Peyer's patch (tissue), 4 donors: ENCODE results near the gene GLIS1.

Source experiments
- POLR2A ChIP-seq, 2 donors: fragments of 450-650 bp; IDR thresholded peaks; one replicate each; pipeline ENCODE4 v1.5.1; 2017; ENCODE audit warnings: antibody characterized with exemption in 2 of 2, mild to moderate bottlenecking in 2 of 2, moderate library complexity in 2 of 2
- TF ChIP-seq, protein P1 (sequence below), 6 experiments: fragments of 450-650 bp in 4 of 6; fragments of 200-600 bp in 2 of 6; sonication (generic) in 1 of 6; IDR thresholded peaks; one replicate each; pipeline ENCODE4 v1.5.1; 2017 to 2019; ENCODE audit warnings: antibody characterized with exemption in 6 of 6, mild to moderate bottlenecking in 3 of 6, moderate library complexity in 1 of 6

DNA sequence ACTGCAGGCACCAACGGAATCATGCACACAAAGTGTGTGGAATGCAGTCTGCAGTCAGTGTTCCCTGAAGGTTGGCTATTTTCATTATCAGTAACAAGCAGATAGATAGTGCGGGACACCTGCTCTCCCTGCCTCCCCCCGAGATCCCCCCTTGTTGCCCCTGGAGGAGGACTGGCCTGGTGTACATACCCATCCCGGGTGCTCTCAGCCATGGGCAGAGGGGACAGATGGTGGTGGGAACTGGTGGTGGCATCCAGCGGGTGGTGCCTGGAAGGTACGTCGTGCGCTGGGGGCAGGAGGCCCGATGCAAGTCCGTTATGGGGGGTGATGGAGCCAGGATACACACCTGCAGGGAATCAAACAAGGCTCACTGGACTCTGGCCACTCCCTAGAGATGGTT lies 224.5 kb downstream of the GLIS1 start:
- no peak for TF ChIP-seq POLR2A (IDR thresholded peaks at IDR 0.05)
- TF ChIP-seq, protein P1, sequence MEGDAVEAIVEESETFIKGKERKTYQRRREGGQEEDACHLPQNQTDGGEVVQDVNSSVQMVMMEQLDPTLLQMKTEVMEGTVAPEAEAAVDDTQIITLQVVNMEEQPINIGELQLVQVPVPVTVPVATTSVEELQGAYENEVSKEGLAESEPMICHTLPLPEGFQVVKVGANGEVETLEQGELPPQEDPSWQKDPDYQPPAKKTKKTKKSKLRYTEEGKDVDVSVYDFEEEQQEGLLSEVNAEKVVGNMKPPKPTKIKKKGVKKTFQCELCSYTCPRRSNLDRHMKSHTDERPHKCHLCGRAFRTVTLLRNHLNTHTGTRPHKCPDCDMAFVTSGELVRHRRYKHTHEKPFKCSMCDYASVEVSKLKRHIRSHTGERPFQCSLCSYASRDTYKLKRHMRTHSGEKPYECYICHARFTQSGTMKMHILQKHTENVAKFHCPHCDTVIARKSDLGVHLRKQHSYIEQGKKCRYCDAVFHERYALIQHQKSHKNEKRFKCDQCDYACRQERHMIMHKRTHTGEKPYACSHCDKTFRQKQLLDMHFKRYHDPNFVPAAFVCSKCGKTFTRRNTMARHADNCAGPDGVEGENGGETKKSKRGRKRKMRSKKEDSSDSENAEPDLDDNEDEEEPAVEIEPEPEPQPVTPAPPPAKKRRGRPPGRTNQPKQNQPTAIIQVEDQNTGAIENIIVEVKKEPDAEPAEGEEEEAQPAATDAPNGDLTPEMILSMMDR (IDR thresholded peaks at IDR 0.05) = no peak
